ENCODE measurements around the gene NCS1.

NCS1 gene

DNA sequence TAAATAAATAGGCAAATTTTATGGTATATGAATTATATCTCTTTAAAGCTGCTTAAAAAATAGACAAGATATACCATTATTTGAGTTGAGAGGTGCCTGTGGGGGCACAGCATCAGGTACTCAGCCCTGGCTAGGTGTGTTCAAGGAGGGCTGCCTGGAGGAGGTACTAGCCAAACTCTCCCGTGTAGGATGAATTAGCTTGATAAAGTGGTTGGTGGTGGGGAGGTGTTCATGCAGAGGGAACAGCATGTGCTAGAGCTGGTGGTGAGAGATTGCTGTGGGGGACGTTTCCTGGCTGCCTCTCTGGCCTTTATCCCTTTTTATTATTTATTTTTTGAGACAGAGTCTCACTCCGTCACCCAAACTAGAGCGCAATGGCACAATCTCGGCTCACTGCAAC lies 23.2 kb upstream of the NCS1 start:
- no peak for DNase-seq

DNA sequence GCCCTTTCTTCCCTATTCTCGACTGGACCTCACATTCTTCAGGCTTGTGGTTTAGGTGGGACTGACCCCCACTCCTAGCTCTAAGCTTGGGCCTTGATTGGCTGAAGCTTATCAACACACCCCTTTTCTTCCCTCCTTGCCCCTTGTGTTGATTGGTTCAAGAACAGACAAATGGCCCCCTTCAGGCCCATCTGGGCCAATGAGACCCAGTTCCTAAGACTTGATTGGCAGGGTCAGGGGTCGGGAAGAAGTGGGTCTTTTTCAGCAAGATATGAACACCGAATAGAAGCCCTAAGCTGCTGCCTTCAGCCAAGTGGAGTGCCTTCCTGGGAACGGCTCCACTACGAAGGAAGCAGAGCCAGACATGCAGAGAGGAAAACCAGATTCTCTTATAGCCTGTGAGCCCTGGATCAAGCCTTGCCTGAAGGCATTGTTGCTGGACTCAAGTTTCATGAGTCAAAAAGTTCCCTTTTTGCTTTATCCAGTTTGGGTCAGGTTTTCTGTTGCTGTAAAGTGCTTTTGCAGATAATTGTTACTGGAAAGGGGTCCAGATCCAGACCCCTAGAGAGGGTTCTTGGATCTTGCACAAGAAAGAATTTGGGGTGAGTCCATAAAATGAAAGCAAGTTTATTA lies 22.4 kb upstream of the NCS1 start:
- DNase-seq, result no peak

DNA sequence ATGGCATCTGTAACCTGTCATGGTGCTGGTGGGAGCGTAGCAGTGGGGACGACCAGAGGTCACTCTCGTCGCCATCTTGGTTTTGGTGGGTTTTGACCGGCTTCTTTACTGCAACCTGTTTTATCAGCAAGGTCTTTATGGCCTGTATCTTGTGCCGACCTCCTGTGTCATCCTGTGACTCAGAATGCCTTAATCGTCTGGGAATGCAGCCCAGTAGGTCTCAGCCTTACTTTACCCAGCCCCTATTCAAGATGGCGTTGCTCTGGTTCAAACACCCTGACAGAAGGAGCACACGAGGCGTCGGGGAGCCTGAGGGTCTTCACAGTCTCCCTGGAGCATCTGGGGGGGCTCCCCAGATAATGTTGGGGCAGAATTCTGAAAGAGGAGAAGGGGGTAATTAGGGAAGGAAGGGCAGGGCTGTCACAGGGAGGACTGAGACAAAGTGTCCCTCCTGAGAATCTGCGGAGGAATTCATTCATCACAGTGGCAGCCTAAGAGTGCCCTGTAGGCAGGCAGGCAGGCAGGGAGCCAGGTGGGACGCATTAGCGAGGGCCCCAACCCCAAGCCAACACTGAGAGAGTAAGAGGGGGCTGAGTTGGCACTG lies 21.3 kb upstream of the NCS1 start:
- no peak for DNase-seq

DNA sequence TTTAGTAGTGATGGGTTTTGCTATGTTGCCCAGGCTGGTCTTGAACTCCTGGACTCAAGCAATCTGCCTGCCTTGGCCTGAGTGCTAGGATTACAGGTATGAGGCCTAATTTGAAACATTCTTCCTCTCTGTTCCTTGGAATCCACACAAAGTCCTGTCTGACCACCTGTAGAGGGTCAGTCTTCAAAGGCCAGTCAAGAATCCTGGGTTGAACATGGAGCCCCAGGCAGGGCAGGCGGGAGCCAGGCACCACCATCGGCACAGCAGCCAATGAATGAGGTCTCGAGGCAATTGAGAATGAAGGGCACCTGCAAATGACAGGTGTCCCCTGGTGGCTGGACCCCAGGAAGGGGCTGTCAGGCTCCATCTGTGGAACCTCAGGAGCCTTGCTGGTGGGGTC lies 17.4 kb upstream of the NCS1 start:
- DNase-seq, result no peak

DNA sequence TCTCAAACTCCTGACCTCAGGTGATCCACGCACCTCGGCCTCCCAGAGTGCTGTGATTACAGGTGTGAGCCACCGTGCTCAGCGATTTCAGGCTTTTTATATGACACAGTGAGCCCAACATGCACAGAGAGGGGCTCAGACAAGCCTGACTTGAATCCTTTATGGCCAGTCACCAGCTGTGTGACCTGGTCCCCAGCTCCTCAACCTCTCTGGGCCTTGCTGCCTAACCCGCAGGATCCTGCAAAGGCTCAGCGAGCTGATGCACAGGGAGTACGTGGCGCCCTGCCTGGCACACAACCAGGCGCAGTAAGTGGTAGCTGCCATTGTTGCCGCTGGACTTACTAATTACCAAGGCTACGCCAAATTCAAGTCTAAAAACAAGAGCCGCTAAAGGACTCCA lies 16.6 kb upstream of the NCS1 start:
- no peak for DNase-seq

DNA sequence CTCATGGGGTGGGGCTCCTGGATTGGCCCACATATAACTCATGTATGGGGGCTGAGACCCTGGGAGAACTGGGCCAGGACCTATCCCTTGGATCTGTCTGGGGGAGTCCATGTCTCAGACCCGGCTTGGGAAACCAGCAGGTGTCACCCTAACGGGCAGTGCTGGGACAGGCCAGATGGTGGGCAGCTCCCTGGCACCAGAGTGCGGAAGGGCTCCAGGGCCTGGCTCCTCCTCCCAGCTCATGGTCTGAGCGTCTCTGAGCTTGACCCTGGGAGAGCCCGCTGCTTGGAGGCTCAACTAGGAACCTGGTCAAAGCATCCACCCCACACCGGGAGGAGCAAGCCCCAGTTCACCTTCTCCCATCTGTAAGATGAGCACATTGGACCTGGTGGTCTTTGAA lies 15.5 kb upstream of the NCS1 start:
- no peak for DNase-seq

DNA sequence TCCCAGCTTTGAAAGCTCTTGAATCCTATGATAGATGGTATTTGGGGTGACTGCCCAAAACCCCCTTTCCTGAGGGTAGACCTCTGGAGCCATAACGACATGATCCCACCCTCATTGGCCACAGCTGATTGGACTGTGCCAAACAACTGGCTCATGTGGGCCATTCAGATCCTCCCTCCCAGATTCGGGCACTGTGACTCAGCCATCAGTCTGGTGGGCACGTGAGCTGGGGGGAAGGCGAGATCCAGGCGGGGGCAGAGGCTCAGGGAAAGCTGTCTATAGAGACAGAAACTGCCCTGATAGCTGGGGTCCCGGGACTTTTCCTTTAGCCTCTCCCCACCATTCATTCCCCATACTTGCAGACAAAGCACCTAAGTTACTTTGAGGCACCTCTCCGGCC lies 15.1 kb upstream of the NCS1 start:
- no peak for DNase-seq

DNA sequence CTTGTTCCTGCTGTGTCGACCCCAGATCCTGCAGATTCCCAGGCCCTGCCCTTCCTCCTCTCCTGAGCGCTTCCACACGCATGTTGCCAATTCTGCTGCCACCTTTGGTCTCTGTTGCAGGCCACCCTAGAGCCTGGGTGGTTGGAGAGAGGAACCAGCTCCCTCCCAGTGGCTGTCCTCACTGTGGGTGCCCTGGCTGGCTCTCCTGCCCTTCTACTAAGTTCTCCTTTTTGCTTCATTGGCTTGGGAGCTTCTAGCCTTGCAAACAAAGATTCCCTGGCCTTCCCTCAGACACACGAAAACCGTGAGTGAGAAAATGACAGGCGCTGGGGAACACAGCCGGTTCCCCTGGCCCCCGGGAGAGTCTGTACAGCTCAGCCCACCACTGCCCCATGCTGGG lies 14.2 kb upstream of the NCS1 start:
- no peak for DNase-seq

DNA sequence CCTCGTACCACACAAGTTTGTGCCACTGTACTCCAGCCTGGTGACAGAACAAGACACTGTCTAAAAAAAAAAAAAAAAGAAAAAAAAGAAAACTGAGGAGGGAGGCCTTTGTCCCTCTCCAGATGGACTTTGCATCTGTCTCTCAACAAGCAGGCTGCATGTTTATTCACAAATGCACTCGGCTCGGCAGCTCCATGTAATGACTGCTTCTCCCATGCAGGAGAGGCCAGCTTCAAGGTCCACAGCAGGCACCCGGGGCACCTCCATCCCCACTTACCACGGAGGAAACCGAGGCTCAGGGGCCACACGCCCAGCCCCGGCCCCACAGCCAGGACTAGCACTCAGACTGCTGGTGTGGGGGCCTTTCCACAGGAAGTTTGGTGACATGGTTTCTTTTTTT lies 13.1 kb upstream of the NCS1 start:
- no peak for DNase-seq

- no peak for DNase-seq
Measured at GRCh38 chr9:130159915-130160670, 12.1 kb upstream of the NCS1 start.

DNA sequence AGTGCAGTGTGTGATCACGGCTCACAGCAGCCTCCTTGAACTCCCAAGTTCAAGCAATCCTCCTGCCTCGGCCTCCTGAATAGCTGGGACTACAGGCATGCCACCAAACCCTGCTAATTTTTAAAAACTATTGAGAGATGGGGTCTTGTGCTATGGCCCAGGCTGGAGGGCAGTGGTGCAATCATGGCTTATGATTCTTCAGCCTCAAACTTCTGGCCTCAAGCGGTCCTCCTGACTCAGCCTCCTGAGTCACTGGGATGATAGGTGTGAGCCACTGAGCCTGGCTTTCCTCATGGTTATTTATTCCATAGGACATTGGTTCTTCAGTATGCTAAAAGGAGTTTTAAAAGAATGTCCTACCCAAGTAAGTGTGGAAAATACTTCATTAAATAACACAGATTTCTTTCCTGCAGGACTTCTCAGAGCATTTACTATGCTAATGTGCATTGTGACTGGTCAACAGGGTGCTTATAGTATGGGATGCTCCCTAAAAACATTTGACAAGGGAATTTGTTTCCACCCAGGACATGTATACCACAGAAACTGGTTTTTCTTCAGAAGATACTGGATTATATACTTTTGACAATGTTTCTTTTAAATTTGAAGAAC lies 11.2 kb upstream of the NCS1 start:
- DNase-seq, result no peak

- DNase-seq, result no peak
Measured at GRCh38 chr9:130165579-130165978, 6.6 kb upstream of the NCS1 start.

DNA sequence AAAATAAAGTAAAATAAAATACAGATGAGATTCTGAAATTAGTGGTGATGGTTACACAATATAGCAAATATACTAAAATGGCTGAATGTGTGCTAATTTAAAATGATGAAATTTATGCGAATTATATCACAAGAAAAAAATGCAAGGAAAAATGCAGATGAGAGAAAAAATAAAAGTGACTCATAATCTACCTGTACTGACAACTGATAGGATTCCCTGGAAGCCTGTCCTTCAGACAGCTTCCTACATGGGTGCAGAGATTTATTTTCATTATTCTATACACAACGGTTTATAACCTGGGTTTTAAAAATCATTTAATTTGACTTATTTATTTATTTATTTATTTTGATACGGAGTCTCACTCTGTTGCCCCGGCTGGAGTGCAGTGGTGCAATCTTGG lies 5.8 kb upstream of the NCS1 start:
- no peak for DNase-seq

DNA sequence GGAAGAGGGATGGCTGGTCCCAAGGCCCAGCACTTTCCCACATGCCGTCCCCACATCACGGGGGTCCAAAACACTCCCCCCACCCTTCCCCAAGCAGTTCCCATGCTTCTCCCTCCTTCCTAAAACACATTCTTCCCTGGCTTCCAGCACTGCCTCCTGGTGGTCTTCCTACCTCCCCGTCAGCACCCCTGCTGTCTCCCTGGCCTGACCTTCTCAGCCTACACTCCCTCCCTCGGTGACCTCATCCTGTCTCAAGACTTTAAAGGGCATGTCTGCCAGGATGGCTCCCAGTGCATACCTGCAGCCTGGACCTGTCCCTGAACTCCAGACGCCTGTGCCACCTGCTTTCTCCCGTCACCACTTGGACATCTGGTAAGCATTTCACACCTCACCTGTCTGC lies 4.3 kb upstream of the NCS1 start:
- no peak for DNase-seq

DNA sequence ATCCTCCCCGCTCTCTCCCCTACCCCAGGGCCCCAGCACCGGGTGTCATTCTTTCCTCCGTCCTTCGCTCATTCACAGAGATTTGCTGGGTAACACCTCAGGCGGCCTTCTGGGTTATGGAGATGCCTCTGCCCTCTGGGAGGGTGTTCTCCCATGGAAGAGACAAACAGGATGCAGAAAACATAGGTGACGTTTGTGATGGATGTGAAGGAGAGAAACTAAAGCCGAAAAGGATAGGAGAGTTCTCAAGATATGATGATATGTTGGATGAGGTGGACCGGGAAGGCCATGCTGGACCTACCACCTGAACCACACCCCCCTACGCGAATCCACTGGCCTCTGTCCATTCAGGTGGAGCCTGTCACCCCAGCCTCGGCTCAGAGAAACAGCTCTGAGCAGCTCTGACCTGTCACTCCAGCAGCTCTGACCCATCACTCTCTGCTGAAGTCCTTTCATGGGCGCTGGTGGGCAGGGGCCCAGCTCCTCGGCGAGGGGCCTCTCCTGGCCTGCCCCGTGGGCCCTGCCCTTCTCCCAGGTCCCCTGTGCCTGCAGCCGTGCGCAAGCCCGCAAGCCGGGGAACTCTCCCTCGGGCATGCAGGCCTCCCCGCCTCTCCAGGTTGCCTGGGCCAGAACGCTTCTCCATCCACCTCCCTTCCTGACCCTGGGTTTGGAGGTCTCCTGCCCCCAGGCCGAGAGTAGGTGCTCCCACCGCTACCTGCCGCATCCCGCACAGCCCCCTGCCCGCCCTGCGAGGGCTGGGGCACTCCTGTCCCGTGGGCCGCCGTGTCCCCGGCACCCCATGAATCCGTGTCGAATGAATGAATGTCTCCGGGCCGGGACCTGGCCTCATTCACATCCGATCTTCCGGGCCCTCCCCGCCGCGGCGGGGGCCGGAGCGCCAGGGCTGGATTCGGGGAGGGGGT lies 717 bp upstream of the NCS1 start:
- DNase-seq, result no peak

GRCh38 chr9:130172858-130173665 lies 858 bp downstream of the NCS1 start:
- peak; percentile 4 for DNase-seq

DNA sequence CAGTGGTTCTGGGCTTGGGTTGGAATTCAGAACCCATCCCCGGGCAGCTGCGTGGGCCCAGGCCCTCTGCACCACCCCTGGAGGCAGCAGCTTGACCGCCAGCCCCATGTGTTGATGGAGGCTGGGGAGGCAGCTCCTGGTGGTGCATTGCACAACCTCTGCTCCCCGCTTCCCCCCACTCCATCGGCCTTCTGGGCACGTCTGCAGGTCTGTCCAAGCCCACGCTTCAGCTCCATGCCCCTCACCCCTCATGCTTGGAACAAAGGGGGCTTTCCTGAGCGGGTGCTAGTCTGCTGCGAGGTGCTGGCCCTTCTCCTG lies 1.4 kb downstream of the NCS1 start:
- DNase-seq, result no peak

DNA sequence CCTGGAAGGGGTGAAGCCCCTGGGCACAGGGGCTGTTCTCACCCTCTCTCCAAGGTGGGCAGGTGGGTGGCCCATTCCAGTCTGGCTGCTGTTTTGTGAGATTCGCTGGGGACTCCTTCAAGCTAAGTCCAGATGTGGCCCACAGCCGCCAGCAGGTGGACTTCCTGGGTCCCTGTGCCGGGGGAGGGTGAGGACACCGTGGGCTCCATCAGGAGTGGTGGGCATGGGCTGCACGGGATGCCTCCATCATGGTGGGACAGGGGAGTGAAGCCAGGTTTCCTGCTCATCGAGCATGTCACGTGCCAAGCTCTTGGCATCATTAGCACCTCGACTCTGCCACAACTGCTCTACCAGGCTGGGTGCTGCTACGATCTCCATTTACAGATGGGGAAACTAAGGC lies 1.8 kb downstream of the NCS1 start:
- no peak for DNase-seq

GRCh38 chr9:130174920-130175321 lies 2.7 kb downstream of the NCS1 start:
- no peak for DNase-seq

DNA sequence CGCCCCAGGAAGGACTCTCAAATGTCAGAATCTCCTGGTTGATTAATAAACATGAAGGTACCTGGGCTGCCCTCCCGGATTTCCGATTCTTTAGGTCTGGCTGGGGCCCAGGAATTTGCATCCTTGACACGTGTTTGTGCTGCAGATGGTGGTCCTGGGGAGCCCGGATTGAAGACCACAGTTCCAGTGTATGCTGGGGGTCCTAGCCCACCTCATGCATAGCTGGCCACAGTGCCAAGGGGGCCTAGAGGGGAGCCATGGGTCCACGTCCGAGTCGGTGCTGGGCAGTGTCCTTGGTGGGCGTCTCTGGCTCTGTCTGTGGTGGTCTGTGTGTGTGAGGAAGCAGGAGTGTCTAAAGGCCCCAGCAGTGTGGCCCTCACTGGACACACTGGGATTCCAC lies 3.2 kb downstream of the NCS1 start:
- no peak for DNase-seq

DNA sequence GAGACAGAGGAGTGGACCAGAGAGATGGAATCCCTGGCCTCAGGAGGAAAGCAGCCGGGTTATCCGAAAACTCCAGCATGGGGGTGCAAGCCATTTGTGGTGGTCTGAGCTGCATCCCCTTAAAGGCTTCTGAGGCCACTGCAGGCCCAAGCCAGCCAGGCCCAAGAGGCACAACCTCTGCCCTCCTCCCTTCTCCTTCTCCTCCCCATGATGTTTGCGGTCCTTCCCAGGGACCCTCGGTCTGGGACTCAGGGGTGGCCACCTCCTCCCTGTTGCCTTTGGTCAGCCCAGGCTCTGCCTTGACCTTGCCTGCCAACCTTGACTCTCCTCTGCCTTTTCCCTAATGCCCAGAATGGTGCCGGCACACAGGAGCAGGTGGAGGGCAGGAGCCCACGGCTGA lies 4.6 kb downstream of the NCS1 start:
- no peak for DNase-seq

Data from activated effector memory CD4-positive, alpha-beta T cell treated with Interleukin-2 at 50 U/mL for 16 hours (primary cell).